Breast epithelium (tissue), 4 donors: ENCODE data around the gene ZKSCAN5. TPM values are rescaled to one million over a fixed set of nuclear protein-coding genes. Genes with fewer than 3 reads are reported as not detected.
"Not testable (repeated sequence)": the region's sequence is repeated elsewhere in the genome, so short reads cannot be mapped to it uniquely, and the experiment has no call there.

Source experiments
- DNase-seq, 2 donors: peaks; one replicate each; pipeline ENCODE4 v3.0.0-alpha.2; 2019; ENCODE audit warnings: low spot score in 2 of 2
- H3K27ac ChIP-seq, 2 donors: fragments of 200-600 bp; sonication (generic) in 1 of 2; one replicate each; pipeline ENCODE4 v1.5.1; 2016 to 2019; ENCODE audit warnings: mild to moderate bottlenecking in 1 of 2
- H3K27me3 ChIP-seq, 2 donors: fragments of 200-600 bp; sonication (generic) in 1 of 2; one replicate each; pipeline versions ENCODE4 v1.5.1 to v1.6.0; 2017 to 2019; ENCODE audit warnings: control low read depth in 1 of 2, mild to moderate bottlenecking in 1 of 2
- H3K36me3 ChIP-seq: fragments of 200-600 bp; one replicate; pipeline ENCODE4 v1.5.1; 2019
- H3K4me1 ChIP-seq, 2 donors: fragments of 200-600 bp; sonication (generic); one replicate each; pipeline ENCODE4 v1.5.1; 2016 to 2019; ENCODE audit warnings: control low read depth in 1 of 2
- H3K4me3 ChIP-seq, 3 donors: fragments of 200-600 bp; sonication (generic); 1 replicate in 2 of 3; 2 replicates in 1 of 3; pipeline ENCODE4 v1.5.1; 2016 to 2019; ENCODE audit warnings: mild to moderate bottlenecking in 3 of 3, moderate library complexity in 2 of 3
- H3K9me3 ChIP-seq, 2 donors: fragments of 200-600 bp; sonication (generic) in 1 of 2; one replicate each; pipeline ENCODE4 v1.5.1; 2016 to 2019; ENCODE audit warnings: control low read depth in 1 of 2
- POLR2A ChIP-seq: fragments of 450-650 bp; IDR thresholded peaks from one replicate; pipeline ENCODE4 v1.6.1; 2016; ENCODE audit warnings: antibody characterized with exemption, mild to moderate bottlenecking, moderate library complexity
- POLR2AphosphoS5 ChIP-seq, 3 donors: sonication (generic); formaldehyde crosslinking; IDR thresholded peaks; one replicate each; pipeline ENCODE4 v1.6.1; 2017; ENCODE audit warnings: antibody characterized with exemption in 3 of 3
- intact Hi-C: fragments of 100-400 bp; cut with DNase I; formaldehyde crosslinking; loops from one replicate; pipeline ENCODE4 v1.15.1; 2023; ENCODE audit warnings: low total_unique reads
- total RNA-seq, 3 donors: library from RNA; depleted of rRNA; stranded (reverse); fragments of >200 nt; gene quantifications; one replicate each; pipeline ENCODE4 v1.1.0, GENCODE V29; 2016
- TF ChIP-seq, protein P1 (sequence below), 3 donors: fragments of 450-650 bp; IDR thresholded peaks; one replicate each; pipeline ENCODE4 v1.5.1; 2016 to 2017; ENCODE audit warnings: antibody characterized with exemption in 3 of 3, mild to moderate bottlenecking in 3 of 3, moderate library complexity in 3 of 3

The ZKSCAN5 gene
- total RNA-seq, 3 donors from 2014 or later = 7.5 to 11.0 (median 8.0) TPM

GRCh38 chr7:99500637-99501009, 3.8 kb upstream of the ZKSCAN5 start:
- H3K36me3 ChIP-seq = no peaks in the 10 kb centered on the region
- TF ChIP-seq, protein P1, sequence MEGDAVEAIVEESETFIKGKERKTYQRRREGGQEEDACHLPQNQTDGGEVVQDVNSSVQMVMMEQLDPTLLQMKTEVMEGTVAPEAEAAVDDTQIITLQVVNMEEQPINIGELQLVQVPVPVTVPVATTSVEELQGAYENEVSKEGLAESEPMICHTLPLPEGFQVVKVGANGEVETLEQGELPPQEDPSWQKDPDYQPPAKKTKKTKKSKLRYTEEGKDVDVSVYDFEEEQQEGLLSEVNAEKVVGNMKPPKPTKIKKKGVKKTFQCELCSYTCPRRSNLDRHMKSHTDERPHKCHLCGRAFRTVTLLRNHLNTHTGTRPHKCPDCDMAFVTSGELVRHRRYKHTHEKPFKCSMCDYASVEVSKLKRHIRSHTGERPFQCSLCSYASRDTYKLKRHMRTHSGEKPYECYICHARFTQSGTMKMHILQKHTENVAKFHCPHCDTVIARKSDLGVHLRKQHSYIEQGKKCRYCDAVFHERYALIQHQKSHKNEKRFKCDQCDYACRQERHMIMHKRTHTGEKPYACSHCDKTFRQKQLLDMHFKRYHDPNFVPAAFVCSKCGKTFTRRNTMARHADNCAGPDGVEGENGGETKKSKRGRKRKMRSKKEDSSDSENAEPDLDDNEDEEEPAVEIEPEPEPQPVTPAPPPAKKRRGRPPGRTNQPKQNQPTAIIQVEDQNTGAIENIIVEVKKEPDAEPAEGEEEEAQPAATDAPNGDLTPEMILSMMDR (IDR thresholded peaks at IDR 0.05) = no peak
- TF ChIP-seq POLR2A (no peak), POLR2AphosphoS5 (IDR thresholded peaks at IDR 0.05) (no peak)
- H3K27ac ChIP-seq = peak overlapping the region; percentile 96 to 98
- no peak for DNase-seq
- peaks cover 0 to 15% of the 10 kb centered on the region in 2 donors for H3K4me1 ChIP-seq
- peak overlapping the region; percentile 76 to 98 (median 87) for H3K4me3 ChIP-seq
- no peaks in the 10 kb centered on the region for H3K27me3 ChIP-seq
- intact Hi-C loops = no loop called here
- H3K9me3 ChIP-seq = no peaks in the 10 kb centered on the region

DNA sequence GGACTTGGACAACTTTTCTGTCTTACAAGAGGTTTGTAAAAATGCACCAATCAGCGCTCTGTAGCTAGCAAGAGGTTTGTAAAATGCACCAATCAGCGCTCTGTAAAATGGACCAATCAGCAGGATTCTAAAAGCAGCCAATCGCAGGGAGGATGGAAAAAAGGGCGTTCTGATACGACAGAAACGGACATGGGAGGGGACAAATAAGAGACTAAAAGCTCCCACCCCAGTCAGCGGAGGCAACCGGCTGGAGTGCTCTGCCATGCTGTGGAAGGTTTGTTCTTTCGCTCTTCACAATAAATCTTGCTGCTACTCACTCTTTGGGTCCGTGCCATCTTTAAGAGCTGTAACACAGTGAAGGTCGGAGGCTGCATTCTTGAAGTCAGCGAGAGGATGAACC, 3.2 kb upstream of the ZKSCAN5 start:
- Histone ChIP-seq H3K4me1 (peaks cover 0 to 19% of the 10 kb centered on the region in 2 donors), H3K4me3 (peak overlapping the region in 2 of 3 donors; percentile 87 to 98)
- H3K9me3 ChIP-seq, intact Hi-C loops, H3K36me3 ChIP-seq, H3K27ac ChIP-seq, H3K27me3 ChIP-seq, DNase-seq: not testable (repeated sequence)

DNA sequence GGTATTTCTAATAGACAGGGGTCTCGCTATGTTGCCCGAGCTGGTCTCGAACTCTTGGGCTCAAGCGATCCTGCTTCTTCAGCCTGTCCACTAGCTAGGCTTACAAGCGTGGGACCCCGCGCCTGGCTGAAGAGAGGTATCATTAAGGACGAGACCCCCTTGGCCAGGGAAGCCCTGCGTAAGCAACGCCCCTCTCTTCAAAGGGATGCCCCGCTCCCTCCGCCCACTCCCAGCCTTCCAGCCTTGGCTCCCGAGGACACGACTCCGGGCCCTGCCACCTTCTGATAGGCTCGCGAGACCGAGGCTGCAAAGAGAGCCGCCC, 220 bp upstream of the ZKSCAN5 start:
- intact Hi-C loops = no loop called here
- TF ChIP-seq POLR2A = peak; percentile 11
- TF ChIP-seq, protein P1 (IDR thresholded peaks at IDR 0.05) = no peak
- no peak for TF ChIP-seq POLR2AphosphoS5 (IDR thresholded peaks at IDR 0.05)
- Histone ChIP-seq H3K4me3 (peak overlapping the region; percentile 73 to 87 (median 77)), H3K4me1 (peaks cover 0 to 20% of the 10 kb centered on the region in 2 donors), H3K27ac (peak overlapping the region; percentile 96), H3K9me3 (no peaks in the 10 kb centered on the region), H3K27me3 (no peaks in the 10 kb centered on the region), H3K36me3 (no peaks in the 10 kb centered on the region)
- DNase-seq = peak in 1 of 2 donors; percentile 98

DNA sequence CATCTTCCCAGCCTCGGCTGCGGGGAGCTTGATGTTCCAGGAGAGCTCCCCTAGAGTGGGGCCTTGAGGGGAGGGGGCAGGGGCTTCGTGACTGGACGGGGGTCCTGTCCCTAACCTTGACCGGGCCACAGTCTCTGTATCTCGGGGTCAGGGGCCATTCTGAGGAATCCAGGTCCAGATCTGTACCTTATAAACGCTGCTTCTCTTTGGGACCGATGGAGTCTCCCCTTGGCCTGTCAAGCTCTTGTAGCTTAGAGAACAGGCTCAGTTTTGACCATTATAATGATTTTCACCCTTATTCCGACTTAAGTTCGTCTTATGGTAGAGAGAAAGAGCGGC, 831 bp downstream of the ZKSCAN5 start:
- no peak for DNase-seq
- Histone ChIP-seq H3K27ac (peak overlapping the region; percentile 96), H3K4me3 (peak overlapping the region; percentile 73 to 87 (median 77)), H3K36me3 (no peaks in the 10 kb centered on the region), H3K27me3 (no peaks in the 10 kb centered on the region), H3K9me3 (no peaks in the 10 kb centered on the region), H3K4me1 (peaks cover 0 to 20% of the 10 kb centered on the region in 2 donors)
- intact Hi-C loops = no loop called here
- TF ChIP-seq, protein P1 (IDR thresholded peaks at IDR 0.05) = no peak
- TF ChIP-seq POLR2AphosphoS5 (IDR thresholded peaks at IDR 0.05) = no peak
- TF ChIP-seq POLR2A = no peak

GRCh38 chr7:99514050-99514449, 9.6 kb downstream of the ZKSCAN5 start:
- TF ChIP-seq POLR2A (no peak), POLR2AphosphoS5 (IDR thresholded peaks at IDR 0.05) (no peak)
- TF ChIP-seq, protein P1 (IDR thresholded peaks at IDR 0.05) = no peak
- intact Hi-C loops = no loop called here
- H3K4me1 ChIP-seq = no peaks in the 10 kb centered on the region
- H3K27ac ChIP-seq = no peak overlapping the region
- DNase-seq = no peak
- no peaks in the 10 kb centered on the region for H3K9me3 ChIP-seq
- no peaks in the 10 kb centered on the region for H3K27me3 ChIP-seq
- H3K36me3 ChIP-seq = peaks cover 6% of the 10 kb centered on the region
- H3K4me3 ChIP-seq = no peak overlapping the region

GRCh38 chr7:99521399-99521798, 16.9 kb downstream of the ZKSCAN5 start:
- H3K27ac ChIP-seq = no peak overlapping the region
- no peak for DNase-seq
- H3K36me3 ChIP-seq = peaks cover 3% of the 10 kb centered on the region
- intact Hi-C loops = no loop called here
- H3K27me3 ChIP-seq = no peaks in the 10 kb centered on the region
- no peaks in the 10 kb centered on the region for H3K4me1 ChIP-seq
- H3K9me3 ChIP-seq = no peaks in the 10 kb centered on the region
- TF ChIP-seq POLR2AphosphoS5 (IDR thresholded peaks at IDR 0.05) (no peak), POLR2A (no peak)
- TF ChIP-seq, protein P1 (IDR thresholded peaks at IDR 0.05) = no peak
- H3K4me3 ChIP-seq = no peak overlapping the region
